IMR-90 (cell line): ENCODE results near the gene TEC.

Source experiments
- CEBPB ChIP-seq: IDR thresholded peaks from 2 replicates; pipeline ENCODE4 v1.6.1; 2012; ENCODE audit warnings: low read depth, low read length, improper control_type of control experiment
- ELK1 ChIP-seq: fragments of 150-350 bp; IDR thresholded peaks from 2 replicates; pipeline ENCODE4 v1.6.1; 2016; ENCODE audit warnings: low read depth, mild to moderate bottlenecking, low read length, moderate library complexity, borderline replicate concordance
- FOS ChIP-seq: fragments of 150-350 bp; IDR thresholded peaks from 2 replicates; pipeline ENCODE4 v1.6.1; 2016; ENCODE audit warnings: low read depth, low read length
- POLR2A ChIP-seq: IDR thresholded peaks from 2 replicates; pipeline ENCODE4 v1.6.1; 2012; ENCODE audit warnings: mild to moderate bottlenecking, low read depth, low read length
- USF2 ChIP-seq: fragments of 150-350 bp; IDR thresholded peaks from 2 replicates; pipeline ENCODE4 v1.6.1; 2017; ENCODE audit warnings: mild to moderate bottlenecking, antibody characterized with exemption, low read length, low read depth
- TF ChIP-seq, protein P1 (sequence below): conservative IDR thresholded peaks from 2 replicates; pipeline ENCODE4 v1.5.1; 2012; ENCODE audit warnings: mild to moderate bottlenecking, low read depth, low read length, improper control_type of control experiment

DNA sequence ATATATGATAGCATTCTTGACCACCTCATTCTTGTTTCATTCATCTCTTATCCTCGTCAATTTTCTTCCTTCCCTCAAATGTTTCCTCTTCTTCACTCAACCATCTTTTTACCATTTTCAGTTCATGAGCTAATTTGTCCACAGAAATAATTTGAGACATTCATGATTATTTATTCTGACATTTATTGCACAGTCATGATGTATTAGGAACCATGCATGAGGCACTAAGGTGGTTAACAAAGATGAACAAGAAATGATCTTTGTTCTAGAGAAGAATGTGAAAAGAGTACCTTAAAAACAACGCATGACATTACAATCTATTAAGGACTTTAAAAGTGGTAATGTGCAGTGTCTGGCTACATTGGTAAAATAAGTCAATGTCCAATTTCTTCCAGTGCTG lies 27.9 kb downstream of the TEC start:
- TF ChIP-seq CEBPB, result no peak
- TF ChIP-seq, protein P1, sequence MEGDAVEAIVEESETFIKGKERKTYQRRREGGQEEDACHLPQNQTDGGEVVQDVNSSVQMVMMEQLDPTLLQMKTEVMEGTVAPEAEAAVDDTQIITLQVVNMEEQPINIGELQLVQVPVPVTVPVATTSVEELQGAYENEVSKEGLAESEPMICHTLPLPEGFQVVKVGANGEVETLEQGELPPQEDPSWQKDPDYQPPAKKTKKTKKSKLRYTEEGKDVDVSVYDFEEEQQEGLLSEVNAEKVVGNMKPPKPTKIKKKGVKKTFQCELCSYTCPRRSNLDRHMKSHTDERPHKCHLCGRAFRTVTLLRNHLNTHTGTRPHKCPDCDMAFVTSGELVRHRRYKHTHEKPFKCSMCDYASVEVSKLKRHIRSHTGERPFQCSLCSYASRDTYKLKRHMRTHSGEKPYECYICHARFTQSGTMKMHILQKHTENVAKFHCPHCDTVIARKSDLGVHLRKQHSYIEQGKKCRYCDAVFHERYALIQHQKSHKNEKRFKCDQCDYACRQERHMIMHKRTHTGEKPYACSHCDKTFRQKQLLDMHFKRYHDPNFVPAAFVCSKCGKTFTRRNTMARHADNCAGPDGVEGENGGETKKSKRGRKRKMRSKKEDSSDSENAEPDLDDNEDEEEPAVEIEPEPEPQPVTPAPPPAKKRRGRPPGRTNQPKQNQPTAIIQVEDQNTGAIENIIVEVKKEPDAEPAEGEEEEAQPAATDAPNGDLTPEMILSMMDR, result no peak
- no peak for TF ChIP-seq FOS
- TF ChIP-seq POLR2A, result no peak
- no peak for TF ChIP-seq ELK1
- TF ChIP-seq USF2, result no peak
